PC-9 (cell line): ENCODE measurements around the gene SEC61B. TPM values are rescaled to one million over a fixed set of nuclear protein-coding genes. Genes with fewer than 3 reads are reported as not detected.

ENCODE experiments used
- BruUV-seq: library from RNA; stranded (reverse); fragments of 400-500 nt; replicated peaks from 2 replicates; lab custom pipeline; 2021; lab: Mats Ljungman, UMichigan
- CTCF ChIA-PET: fragments of 300-600 bp; sonication (Branson Sonifier 250); formaldehyde crosslinking; loops from one replicate; lab custom pipeline; 2022; ENCODE audit warnings: antibody characterized with exemption; lab: Charles Lee
- POLR2A ChIA-PET: fragments of 300-600 bp; sonication (Branson Sonifier 250); formaldehyde crosslinking; loops from one replicate; lab custom pipeline; 2022; ENCODE audit warnings: antibody characterized with exemption; ENCODE audit not compliant: unreplicated experiment; lab: Charles Lee
- DNase-seq, 2 experiments: peaks; one replicate each; pipeline versions ENCODE4 v3.0.0 to v3.0.0-alpha.2; 2015 to 2022; ENCODE audit warnings: mixed read lengths in 1 of 2
- H2AFZ ChIP-seq: fragments of 200-600 bp; sonication (generic); 2 replicates; pipeline ENCODE4 v1.8.1; 2017; ENCODE audit warnings: antibody characterized with exemption
- H3F3A ChIP-seq: fragments of 200-600 bp; sonication (generic); 2 replicates; pipeline ENCODE4 v1.8.1; 2017; ENCODE audit warnings: antibody characterized with exemption, mild to moderate bottlenecking, low read depth; ENCODE audit not compliant: insufficient read depth
- H3K27ac ChIP-seq: fragments of 200-600 bp; sonication (generic); 2 replicates; pipeline ENCODE4 v1.6.1; 2016; ENCODE audit warnings: mixed run types
- H3K27me3 ChIP-seq: fragments of 200-600 bp; sonication (generic); 2 replicates; pipeline ENCODE4 v1.6.1; 2016; ENCODE audit warnings: low read depth, mixed run types; ENCODE audit not compliant: insufficient read depth
- H3K36me3 ChIP-seq: fragments of 200-600 bp; sonication (generic); 2 replicates; pipeline ENCODE4 v1.6.1; 2016; ENCODE audit warnings: low read depth, mixed run types
- H3K4me1 ChIP-seq: fragments of 200-600 bp; sonication (generic); replicated peaks from 2 replicates; pipeline ENCODE4 v1.6.1; 2016; ENCODE audit warnings: mixed run types; ENCODE audit not compliant: insufficient read depth
- H3K4me2 ChIP-seq: fragments of 200-600 bp; sonication (generic); 2 replicates; pipeline ENCODE4 v1.6.1; 2017; ENCODE audit warnings: mixed run types
- H3K4me3 ChIP-seq: fragments of 200-600 bp; sonication (generic); 2 replicates; pipeline ENCODE4 v1.6.1; 2016; ENCODE audit warnings: mixed run types
- H3K79me2 ChIP-seq: fragments of 200-600 bp; sonication (generic); 2 replicates; pipeline ENCODE4 v1.6.1; 2017; ENCODE audit warnings: low read depth, mixed run types
- H3K9me2 ChIP-seq: fragments of 200-600 bp; sonication (generic); 2 replicates; pipeline ENCODE4 v1.8.1; 2017; ENCODE audit warnings: mild to moderate bottlenecking; ENCODE audit not compliant: insufficient read depth
- H3K9me3 ChIP-seq: fragments of 200-600 bp; sonication (generic); 2 replicates; pipeline ENCODE4 v1.8.1; 2016; ENCODE audit warnings: low read depth; ENCODE audit not compliant: insufficient read depth
- H4K20me1 ChIP-seq: fragments of 200-600 bp; sonication (generic); 2 replicates; pipeline ENCODE4 v1.8.1; 2017; ENCODE audit not compliant: insufficient read depth
- EZH2 ChIP-seq: fragments of 200-600 bp; sonication (generic); IDR thresholded peaks from 2 replicates; pipeline ENCODE4 v1.8.0; 2017; ENCODE audit warnings: antibody characterized with exemption, low read depth
- intact Hi-C: fragments of 100-400 bp; cut with micrococcal nuclease; formaldehyde crosslinking; loops from one replicate; pipeline ENCODE4 v1.10.0; 2022; ENCODE audit not compliant: unreplicated experiment
- total RNA-seq: library from RNA; stranded (reverse); gene quantifications from 2 replicates; pipeline ENCODE4 v1.2.3, GENCODE V29; 2021
- TF ChIP-seq, protein P1 (sequence below): fragments of 200-600 bp; sonication (generic); conservative IDR thresholded peaks from 2 replicates; pipeline ENCODE4 v1.6.1; 2017; ENCODE audit warnings: mixed run types, antibody characterized with exemption, mild to moderate bottlenecking, moderate library complexity

The SEC61B gene
- total RNA-seq, 1 experiment from 2014 or later: 163 TPM

DNA sequence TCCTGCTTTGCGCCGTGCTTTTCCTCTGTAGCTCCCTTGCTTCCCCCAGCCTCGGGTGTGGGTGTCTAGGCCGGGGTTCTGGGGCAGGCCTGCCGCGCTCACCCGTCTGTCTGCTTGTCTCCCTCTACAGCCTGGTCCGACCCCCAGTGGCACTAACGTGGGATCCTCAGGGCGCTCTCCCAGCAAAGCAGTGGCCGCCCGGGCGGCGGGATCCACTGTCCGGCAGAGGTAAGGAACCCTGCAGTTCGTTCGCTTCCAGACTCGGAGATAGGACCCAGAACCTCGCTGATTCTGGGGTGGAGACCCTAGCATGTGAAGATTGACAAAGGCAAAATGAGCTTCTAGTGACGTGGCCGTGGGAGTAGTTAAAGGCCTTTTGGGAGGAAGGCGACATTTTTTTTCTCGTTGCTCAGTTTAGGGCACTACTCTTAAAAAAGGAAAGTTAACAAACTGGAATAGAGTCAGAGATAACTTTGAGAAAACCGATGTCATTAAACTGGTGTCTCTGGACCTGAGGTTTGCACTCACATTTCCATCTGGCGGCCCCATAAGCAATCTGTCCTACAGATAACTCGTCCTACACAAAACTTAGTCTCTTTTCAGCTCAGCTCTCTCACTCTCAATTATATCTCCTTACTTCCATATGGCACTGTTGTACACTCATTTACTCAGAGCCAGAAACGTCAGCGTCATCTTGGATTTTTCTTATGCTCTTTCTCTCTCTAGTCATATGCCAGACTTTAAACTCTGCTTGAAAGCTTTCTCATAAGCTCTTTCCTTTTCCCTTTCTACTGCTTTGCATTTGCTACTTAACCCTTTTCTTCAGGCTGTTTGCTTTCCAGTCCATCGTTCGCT, 561 bp downstream of the SEC61B start:
- Histone ChIP-seq H3K79me2 (peaks cover 82% of the 10 kb centered on the region), H3K4me1 (peaks cover 26% of the 10 kb centered on the region), H3K4me2 (peak overlapping the region; percentile 94), H4K20me1 (peaks cover 37% of the 10 kb centered on the region), H3K4me3 (peak overlapping the region; percentile 91), H3K9me3 (no peaks in the 10 kb centered on the region), H3K27me3 (no peaks in the 10 kb centered on the region), H3F3A (no peaks in the 10 kb centered on the region; the same call in 1 of the 2 replicates), H3K9me2 (no peaks in the 10 kb centered on the region), H3K36me3 (peaks cover 26% of the 10 kb centered on the region), H2AFZ (peak overlapping the region; percentile 88), H3K27ac (peak overlapping the region; percentile 83)
- POLR2A ChIA-PET: no interaction called here
- DNase-seq: no peak
- intact Hi-C loops: loop anchor here (5.0 kb wide), 1 partner anchor 415 kb away; the partner anchor contains the start of gene GALNT12
- CTCF ChIA-PET: interaction anchor here (0.5 to 0.7 kb wide), 4 partner anchors 43 to 1374 kb away, joined by 3 read pairs; partner anchors contain the start of gene TMEFF1
- TF ChIP-seq, protein P1, sequence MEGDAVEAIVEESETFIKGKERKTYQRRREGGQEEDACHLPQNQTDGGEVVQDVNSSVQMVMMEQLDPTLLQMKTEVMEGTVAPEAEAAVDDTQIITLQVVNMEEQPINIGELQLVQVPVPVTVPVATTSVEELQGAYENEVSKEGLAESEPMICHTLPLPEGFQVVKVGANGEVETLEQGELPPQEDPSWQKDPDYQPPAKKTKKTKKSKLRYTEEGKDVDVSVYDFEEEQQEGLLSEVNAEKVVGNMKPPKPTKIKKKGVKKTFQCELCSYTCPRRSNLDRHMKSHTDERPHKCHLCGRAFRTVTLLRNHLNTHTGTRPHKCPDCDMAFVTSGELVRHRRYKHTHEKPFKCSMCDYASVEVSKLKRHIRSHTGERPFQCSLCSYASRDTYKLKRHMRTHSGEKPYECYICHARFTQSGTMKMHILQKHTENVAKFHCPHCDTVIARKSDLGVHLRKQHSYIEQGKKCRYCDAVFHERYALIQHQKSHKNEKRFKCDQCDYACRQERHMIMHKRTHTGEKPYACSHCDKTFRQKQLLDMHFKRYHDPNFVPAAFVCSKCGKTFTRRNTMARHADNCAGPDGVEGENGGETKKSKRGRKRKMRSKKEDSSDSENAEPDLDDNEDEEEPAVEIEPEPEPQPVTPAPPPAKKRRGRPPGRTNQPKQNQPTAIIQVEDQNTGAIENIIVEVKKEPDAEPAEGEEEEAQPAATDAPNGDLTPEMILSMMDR: no peak
- TF ChIP-seq EZH2: no peak
- BruUV-seq: TSS peak; percentile 46

DNA sequence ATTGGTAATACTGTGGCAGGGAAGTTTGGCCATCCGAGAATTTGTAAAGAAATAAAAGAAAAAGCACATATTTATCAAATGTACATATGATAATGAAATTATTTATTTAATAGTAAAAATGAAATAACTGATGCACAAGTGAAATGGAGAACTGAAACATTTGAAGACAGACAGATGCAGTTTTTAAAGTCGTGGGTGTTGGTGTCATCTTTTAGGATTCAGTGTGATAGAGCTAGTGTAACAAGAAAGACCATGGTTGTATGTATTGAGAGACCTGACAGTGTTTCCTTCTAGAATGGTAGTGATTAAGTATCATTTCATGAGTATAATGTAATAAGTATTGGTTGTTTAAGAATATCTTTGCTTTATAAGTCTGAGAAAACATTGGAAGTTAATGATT, 2.4 kb downstream of the SEC61B start:
- Histone ChIP-seq H3K27ac (no peak overlapping the region), H3K4me2 (no peak overlapping the region; the same call in 1 of the 2 replicates), H3K9me2 (no peaks in the 10 kb centered on the region), H3K79me2 (peaks cover 64% of the 10 kb centered on the region), H3K27me3 (no peaks in the 10 kb centered on the region), H4K20me1 (peaks cover 36% of the 10 kb centered on the region), H2AFZ (no peak overlapping the region), H3K9me3 (no peaks in the 10 kb centered on the region), H3K4me1 (peaks cover 26% of the 10 kb centered on the region), H3K36me3 (peaks cover 29% of the 10 kb centered on the region), H3F3A (no peaks in the 10 kb centered on the region; the same call in 1 of the 2 replicates), H3K4me3 (no peak overlapping the region)
- ChIA-PET POLR2A (no interaction called here), CTCF (no interaction called here)
- DNase-seq: no peak
- no peak for TF ChIP-seq EZH2
- TF ChIP-seq, protein P1: no peak
- no TSS peak for BruUV-seq
- intact Hi-C loops: loop anchor here (5.0 kb wide), 1 partner anchor 417 kb away; the partner anchor contains the start of gene GALNT12

DNA sequence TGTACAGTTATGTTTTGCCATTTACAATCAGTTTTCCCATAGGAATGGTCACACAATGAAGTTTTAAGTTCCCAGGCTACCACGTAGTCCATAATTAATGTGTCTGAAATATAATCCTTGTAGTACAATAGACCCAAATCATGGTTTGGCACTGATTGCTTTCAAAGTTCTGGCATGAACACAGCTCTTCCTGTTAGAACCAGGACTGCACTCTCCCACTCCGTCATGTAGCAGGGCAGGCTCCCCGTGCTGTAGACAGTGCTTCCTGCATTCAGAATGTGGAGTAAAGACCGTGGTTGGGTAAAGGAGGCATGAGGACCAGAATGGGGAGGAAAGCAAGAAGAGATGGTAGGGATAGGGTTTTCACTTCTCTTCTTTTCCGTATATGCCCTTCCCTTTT, 4.0 kb downstream of the SEC61B start:
- intact Hi-C loops: no loop called here
- no peak for DNase-seq
- no peaks in the 10 kb centered on the region for H3K27me3 ChIP-seq
- H3K4me3 ChIP-seq: no peak overlapping the region
- no TSS peak for BruUV-seq
- ChIA-PET CTCF (no interaction called here), POLR2A (no interaction called here)
- H4K20me1 ChIP-seq: peaks cover 34% of the 10 kb centered on the region
- peaks cover 44% of the 10 kb centered on the region for H3K36me3 ChIP-seq
- no peaks in the 10 kb centered on the region for H3K9me2 ChIP-seq
- H3F3A ChIP-seq: no peaks in the 10 kb centered on the region; the same call in 1 of the 2 replicates
- no peaks in the 10 kb centered on the region for H3K9me3 ChIP-seq
- no peak overlapping the region for H3K4me2 ChIP-seq
- no peak overlapping the region for H2AFZ ChIP-seq
- peaks cover 48% of the 10 kb centered on the region for H3K79me2 ChIP-seq
- H3K27ac ChIP-seq: no peak overlapping the region
- TF ChIP-seq, protein P1: no peak
- no peak for TF ChIP-seq EZH2
- peaks cover 13% of the 10 kb centered on the region for H3K4me1 ChIP-seq
